HEK293T (cell line): ENCODE data around the gene SETD1B.

Source experiments
- BHLHE40 ChIP-seq: fragments of 450-650 bp; IDR thresholded peaks from 2 replicates; pipeline ENCODE4 v1.6.1; 2016; ENCODE audit warnings: mild to moderate bottlenecking, moderate library complexity, borderline replicate concordance
- CTBP1 ChIP-seq: fragments of 450-650 bp; IDR thresholded peaks from 2 replicates; pipeline ENCODE4 v1.6.1; 2016; ENCODE audit warnings: borderline replicate concordance
- ELF4 ChIP-seq: fragments of 450-650 bp; IDR thresholded peaks from 2 replicates; pipeline ENCODE4 v1.6.1; 2017; ENCODE audit warnings: antibody characterized with exemption
- FOXA1 ChIP-seq: fragments of 450-650 bp; IDR thresholded peaks from 2 replicates; pipeline ENCODE4 v1.6.1; 2016; ENCODE audit warnings: mild to moderate bottlenecking
- FOXM1 ChIP-seq: fragments of 450-650 bp; IDR thresholded peaks from 2 replicates; pipeline ENCODE4 v1.6.1; 2017; ENCODE audit warnings: mild to moderate bottlenecking, borderline replicate concordance
- HDGF ChIP-seq: fragments of 450-650 bp; IDR thresholded peaks from 2 replicates; pipeline ENCODE4 v1.6.1; 2017; ENCODE audit warnings: antibody characterized with exemption, borderline replicate concordance
- L3MBTL2 ChIP-seq: fragments of 450-650 bp; conservative IDR thresholded peaks from 2 replicates; pipeline ENCODE4 v1.6.1; 2016; ENCODE audit warnings: mild to moderate bottlenecking
- NFRKB ChIP-seq: fragments of 450-650 bp; IDR thresholded peaks from 2 replicates; pipeline ENCODE4 v1.6.1; 2016; ENCODE audit warnings: mild to moderate bottlenecking, moderate library complexity
- SUZ12 ChIP-seq: fragments of 450-650 bp; IDR thresholded peaks from 2 replicates; pipeline ENCODE4 v1.6.1; 2016; ENCODE audit warnings: mild to moderate bottlenecking
- TARDBP ChIP-seq: fragments of 450-650 bp; IDR thresholded peaks from 2 replicates; pipeline ENCODE4 v1.6.1; 2016
- ZNF384 ChIP-seq: fragments of 450-650 bp; IDR thresholded peaks from 2 replicates; pipeline ENCODE4 v1.6.1; 2016

GRCh38 chr12:121860257-121860656 is 56.4 kb downstream of the SETD1B start:
- no peak for TF ChIP-seq BHLHE40
- TF ChIP-seq ELF4 = no peak
- TF ChIP-seq FOXA1 = no peak
- no peak for TF ChIP-seq HDGF
- TF ChIP-seq NFRKB = no peak
- no peak for TF ChIP-seq FOXM1
- TF ChIP-seq CTBP1 = no peak
- TF ChIP-seq L3MBTL2 = no peak
- TF ChIP-seq TARDBP = no peak
- no peak for TF ChIP-seq ZNF384
- no peak for TF ChIP-seq SUZ12
